NCI-H1048 (cell line): Measurements from ENCODE around the gene KCTD19.

Experiments used
- DNase-seq: peaks from one replicate; lab custom pipeline; 2025; lab: John Stamatoyannopoulos, UW

The KCTD19 gene

GRCh38 chr16:67258161-67258835, 68.2 kb downstream of the KCTD19 start:
- DNase-seq = no peak

GRCh38 chr16:67257486-67258160, 68.9 kb downstream of the KCTD19 start:
- DNase-seq = no peak

DNA sequence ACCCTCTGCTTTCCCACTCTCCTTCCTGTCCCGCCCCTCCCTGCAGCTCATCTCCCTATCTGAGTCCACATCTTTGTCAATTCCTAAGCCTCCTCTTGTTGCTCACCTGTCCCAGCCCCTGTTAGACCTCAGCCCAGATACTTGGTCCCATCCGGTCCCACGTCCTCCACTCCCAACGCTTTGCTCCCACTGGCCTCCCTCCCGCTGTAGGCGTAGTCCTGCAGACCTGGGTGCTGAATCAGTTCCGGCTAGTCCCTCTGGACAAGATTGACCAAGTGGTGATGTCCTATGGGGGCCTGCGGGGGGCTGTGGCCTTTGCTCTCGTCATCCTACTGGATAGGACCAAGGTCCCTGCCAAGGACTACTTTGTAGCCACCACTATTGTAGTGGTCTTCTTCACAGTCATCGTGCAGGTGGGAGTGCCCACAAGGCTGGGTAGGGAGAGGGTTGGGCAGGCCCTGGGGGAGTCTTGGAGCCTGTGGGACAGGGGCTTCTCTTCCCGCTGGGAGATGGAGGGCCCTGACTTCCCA, 69.8 kb downstream of the KCTD19 start:
- DNase-seq = no peak

DNA sequence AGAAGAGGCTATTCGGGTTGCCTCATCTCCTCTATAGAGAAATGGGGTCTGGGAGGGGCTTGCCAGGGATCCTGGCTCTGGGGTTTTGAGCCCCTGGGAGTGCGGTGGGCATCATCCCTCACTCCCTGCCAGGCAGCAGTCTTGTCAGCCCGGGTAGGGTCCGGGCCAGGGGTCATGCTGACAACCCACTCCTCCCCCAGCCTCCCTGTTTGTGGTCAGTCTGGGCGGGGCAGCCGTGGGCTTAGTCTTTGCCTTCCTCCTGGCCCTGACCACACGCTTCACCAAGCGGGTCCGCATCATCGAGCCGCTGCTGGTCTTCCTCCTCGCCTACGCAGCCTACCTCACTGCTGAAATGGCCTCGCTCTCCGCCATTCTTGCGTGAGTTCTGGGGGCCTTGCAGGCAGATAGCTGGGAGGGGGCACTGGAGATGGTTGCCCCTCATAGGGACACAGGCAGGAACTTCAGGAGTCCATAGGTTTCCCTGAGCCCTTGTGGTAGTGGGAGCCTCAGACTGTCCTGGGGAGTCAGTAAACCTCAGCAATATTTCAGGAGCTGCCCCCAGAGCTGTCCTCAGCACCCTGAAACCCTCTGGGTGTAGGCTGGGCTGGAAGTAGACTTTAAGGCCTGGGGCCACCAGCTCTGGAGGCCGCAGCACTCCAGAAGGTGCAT, 70.9 kb downstream of the KCTD19 start:
- no peak for DNase-seq

DNA sequence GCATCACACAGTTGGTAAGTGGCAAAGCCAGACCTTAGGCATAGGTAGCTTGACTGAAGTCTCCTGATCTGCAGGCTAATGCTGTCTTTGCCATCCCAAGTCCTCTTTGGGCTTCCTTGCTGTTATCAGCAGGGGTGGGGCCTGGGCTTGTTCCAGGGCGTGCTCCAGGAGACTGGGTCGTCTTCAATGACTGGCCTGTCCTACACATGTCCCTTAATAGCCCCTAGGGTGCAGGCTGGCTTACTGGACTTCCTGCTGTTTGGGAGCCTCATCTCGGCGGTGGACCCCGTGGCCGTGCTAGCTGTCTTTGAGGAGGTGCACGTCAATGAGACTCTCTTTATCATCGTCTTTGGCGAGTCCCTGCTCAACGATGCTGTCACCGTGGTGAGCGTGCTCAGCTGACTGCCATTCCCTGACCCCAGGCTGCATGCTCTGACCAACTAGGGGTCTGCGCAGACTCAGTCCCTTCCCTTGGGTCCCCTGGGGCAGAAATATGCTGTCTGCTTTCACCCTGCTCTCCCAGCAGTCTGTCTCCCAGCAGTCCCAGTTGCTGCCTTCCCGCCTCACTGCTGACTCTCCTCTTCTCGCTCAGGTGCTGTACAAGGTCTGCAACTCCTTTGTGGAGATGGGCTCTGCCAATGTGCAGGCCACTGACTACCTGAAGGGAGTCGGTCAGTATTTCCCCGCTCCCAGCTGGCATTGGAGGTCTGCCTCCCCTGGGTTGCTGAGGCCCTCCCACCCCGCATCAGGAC, 71.6 kb downstream of the KCTD19 start:
- DNase-seq = no peak

GRCh38 chr16:67252609-67253497, 73.7 kb downstream of the KCTD19 start:
- no peak for DNase-seq

- DNase-seq = no peak
Observed at GRCh38 chr16:67250045-67250327, 76.6 kb downstream of the KCTD19 start.

DNA sequence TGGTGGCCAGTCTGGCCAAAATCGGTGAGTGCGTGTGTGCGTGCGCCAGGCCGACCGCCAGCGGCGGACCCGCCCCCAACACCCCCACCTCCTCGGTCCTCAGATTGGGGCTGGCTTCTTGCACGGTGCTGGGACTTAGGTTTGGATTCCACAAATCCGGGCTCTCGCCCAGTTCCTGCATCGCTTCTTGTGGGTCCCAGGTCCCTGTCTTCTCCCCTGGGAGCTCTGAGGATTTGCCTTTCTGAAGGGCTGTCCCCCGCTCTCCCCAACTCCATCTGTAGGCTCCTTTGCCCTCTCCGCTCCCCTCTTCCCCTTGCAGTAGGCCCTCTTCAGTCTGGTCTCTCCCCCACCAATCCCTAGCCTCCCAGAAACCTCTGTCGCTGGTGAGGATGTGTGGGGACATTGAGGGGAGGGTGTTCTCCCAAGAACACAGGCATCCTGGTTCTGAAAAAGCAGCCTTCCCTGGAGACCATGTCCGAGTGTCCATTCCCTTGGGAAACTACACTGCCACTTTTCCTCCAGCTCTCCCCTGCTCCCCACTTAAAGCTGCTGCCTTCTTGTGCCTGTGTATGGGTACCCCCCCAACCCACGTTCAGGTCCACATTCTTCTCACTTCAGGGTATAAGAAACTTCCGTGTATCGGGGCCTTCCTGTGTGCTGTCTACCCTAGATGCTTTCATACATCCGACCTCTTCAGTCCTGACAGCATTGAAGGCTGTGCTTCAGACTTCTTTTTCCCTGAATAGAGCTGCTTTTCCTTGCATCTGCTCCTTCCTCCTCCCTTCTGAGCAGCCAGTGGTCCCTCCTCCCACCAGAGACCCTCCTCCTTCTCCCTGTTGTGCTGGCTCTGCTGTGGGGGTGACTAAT, 77.1 kb downstream of the KCTD19 start:
- DNase-seq = no peak

- no peak for DNase-seq
Observed at GRCh38 chr16:67248401-67249177, 78.0 kb downstream of the KCTD19 start, which contains the start of gene SLC9A5. Gene SLC9A5 (plus strand): TSS chr16:67248979. CDS start chr16:67249015, 36 bp downstream.

- no peak for DNase-seq
Observed at GRCh38 chr16:67248073-67248400, 78.5 kb downstream of the KCTD19 start.

DNA sequence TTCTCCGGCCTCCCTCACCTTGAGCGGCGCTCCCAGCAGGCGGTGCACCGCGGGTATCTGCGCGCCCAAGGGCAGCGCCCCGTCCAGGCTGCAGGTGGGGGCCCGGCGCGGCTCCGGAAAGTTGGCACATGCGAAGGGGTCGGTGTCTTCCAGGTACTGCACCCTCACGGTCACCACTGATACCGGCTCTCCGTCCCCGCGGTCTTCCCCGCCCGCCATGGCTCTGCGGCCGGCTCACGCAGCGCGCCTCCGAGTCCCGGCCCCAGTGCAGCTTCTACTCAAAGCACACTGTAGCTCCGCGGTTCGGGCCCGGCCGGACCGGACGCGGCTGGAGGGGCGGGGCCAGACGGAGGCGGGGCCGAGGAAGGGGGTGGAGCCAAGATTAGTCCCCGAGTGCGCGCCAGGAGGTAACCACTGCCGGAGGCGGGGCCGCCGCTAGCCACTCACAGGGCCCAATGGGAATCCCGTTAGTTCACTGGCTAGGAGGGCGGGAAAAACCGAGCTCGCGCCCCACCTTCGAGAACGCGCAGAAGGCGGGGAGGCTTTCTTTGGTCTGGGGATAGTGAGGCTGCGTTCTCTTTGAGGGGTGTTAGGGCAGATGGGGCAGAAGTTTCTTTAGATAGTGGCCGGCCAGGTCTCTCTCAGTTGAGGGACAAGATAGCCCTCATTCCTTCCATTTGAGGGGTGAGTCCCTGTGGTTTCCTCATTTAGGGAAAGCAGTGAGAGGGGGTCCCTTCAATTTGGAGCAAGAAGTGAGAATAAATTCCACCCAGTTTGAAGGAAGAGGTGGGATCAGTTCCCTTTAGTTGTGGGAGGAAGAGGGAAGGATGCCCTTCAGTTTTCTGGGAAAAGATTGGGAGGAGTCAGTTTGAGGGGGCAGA, 79.1 kb downstream of the KCTD19 start, which contains the start of gene FHOD1:
FHOD1 (minus strand) TSS at position 290 of the 881 bp plus-strand sequence; CDS start at position 219, 71 bp downstream.
- peak; percentile 22 for DNase-seq

DNA sequence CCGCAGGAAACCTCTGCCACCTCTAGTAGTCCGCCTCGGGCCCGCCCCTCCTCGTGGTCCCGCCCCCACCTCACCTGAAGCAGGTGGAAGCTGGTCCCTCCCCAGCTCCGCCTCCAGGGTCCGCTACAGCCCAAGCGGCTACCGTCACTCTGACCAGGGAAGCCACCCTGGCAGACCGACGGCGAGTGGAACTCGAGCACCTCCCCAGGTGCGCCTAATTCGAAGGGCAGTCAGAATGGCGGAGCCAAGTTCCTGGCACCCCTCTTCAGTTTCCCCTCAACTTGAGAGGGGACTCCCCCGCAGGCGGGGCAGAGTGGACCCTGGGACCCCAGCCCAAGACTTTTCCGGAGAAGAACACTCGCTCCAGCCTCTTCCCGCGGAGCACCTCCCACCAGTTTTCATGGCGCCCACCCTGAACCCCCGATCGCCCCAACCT, 79.8 kb downstream of the KCTD19 start:
- no peak for DNase-seq

- DNase-seq = peak; percentile 3
Observed at GRCh38 chr16:67246081-67246755, 80.3 kb downstream of the KCTD19 start.

DNA sequence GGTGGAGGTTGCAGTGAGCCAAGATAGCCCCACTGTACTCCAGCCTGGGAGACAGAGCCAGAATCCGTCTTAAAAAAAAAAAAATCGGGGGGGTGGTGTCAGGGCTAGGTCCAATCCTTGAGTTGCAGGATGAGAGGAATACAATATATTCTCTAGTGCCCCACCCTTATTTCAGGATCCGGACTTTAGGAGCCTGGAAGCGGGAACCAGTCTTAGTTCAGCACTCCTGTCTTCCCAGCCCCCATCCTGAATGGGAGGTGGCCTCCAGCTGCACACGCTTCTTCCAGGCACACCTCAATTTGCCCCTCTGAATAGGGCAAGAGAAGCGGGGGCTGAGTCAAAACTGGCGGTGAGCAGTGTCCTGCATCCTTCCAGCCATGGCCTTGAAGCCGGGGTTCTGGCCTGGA, 80.9 kb downstream of the KCTD19 start:
- DNase-seq = no peak

DNA sequence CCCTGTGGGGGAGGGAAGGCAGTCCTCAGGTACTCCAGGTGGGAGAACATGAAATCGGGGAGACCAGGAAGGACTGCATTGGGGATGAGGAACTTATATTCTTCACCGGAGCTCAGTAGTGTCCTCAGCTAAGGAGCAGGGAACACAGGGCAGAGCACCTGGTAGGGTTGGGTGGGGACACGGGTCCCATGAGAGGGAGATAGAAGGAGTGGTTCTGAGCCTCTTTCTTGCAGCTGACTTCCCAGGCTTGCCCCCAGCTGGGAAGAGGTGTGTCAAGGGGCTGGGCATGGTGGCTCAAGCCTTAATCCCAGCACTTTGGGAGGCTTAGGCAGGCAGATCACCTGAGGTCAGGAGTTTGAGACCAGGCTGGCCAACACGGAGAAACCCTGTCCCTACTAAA, 81.4 kb downstream of the KCTD19 start:
- no peak for DNase-seq

DNA sequence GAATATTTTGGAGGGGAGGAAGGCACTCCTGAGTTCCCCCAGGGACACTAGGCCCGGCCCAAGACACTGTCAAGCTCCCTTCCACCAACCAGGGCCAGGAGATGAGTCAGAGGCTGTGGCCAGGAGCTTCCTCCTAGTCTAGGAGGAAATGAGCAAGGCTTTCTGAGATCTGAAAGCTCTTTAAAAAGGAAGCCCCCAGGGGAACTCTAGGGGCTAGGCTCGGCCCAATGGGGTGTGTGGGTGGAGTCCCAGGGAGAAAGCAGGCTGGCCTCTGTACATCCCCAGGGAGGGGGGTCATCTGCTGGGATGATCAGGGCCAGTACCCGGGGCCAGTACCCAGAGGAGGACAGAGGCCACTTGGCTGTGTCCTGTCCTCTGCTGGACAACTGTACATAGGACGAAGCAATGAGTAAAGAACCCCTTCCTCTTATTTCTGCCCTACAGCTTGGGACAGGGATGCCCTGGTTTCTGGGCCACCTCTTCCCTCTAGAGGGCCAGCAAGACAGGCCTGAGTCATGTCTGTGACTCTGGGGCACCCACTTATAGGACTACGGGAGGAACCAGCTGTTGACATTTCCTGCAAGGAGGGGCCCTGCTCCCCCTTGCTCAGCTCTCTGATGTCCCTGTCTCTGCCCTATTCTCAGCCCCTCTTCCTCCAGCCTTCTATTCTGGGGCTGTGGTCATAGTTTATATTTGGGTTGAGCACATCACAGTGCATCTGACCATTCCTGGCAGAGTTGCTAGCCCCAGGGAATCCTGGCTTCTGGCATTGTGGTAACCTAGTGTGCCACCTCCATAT, 82.0 kb downstream of the KCTD19 start:
- DNase-seq = no peak

GRCh38 chr16:67243481-67243880, 83.1 kb downstream of the KCTD19 start:
- no peak for DNase-seq
